Measurements from ENCODE around the gene PSD2. TPM values are rescaled to one million over a fixed set of nuclear protein-coding genes. Genes with fewer than 3 reads are reported as not detected.
A peak's percentile ranks its signal among the peaks of the same experiment; 100 is the strongest.

PSD2 gene
- total RNA-seq, 1 donor from 2014 or later, result not detected

- no peak for DNase-seq (ENCODE audit: low read depth)
- no peak overlapping the region for H3K4me3 ChIP-seq (ENCODE audit: low read depth, low read length)
- TF ChIP-seq, protein P1, sequence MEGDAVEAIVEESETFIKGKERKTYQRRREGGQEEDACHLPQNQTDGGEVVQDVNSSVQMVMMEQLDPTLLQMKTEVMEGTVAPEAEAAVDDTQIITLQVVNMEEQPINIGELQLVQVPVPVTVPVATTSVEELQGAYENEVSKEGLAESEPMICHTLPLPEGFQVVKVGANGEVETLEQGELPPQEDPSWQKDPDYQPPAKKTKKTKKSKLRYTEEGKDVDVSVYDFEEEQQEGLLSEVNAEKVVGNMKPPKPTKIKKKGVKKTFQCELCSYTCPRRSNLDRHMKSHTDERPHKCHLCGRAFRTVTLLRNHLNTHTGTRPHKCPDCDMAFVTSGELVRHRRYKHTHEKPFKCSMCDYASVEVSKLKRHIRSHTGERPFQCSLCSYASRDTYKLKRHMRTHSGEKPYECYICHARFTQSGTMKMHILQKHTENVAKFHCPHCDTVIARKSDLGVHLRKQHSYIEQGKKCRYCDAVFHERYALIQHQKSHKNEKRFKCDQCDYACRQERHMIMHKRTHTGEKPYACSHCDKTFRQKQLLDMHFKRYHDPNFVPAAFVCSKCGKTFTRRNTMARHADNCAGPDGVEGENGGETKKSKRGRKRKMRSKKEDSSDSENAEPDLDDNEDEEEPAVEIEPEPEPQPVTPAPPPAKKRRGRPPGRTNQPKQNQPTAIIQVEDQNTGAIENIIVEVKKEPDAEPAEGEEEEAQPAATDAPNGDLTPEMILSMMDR (conservative IDR thresholded peaks at IDR 0.05; ENCODE audit: low read depth, low read length), result peak; percentile 38
Measured at GRCh38 chr5:139862803-139863202, 67.2 kb downstream of the PSD2 start.

- no peak for DNase-seq (ENCODE audit: low read depth)
- H3K4me3 ChIP-seq (ENCODE audit: low read depth, low read length), result no peak overlapping the region
- TF ChIP-seq, protein P1 (conservative IDR thresholded peaks at IDR 0.05; ENCODE audit: low read depth, low read length), result no peak
Measured at GRCh38 chr5:139863361-139863760, 67.8 kb downstream of the PSD2 start.

DNA sequence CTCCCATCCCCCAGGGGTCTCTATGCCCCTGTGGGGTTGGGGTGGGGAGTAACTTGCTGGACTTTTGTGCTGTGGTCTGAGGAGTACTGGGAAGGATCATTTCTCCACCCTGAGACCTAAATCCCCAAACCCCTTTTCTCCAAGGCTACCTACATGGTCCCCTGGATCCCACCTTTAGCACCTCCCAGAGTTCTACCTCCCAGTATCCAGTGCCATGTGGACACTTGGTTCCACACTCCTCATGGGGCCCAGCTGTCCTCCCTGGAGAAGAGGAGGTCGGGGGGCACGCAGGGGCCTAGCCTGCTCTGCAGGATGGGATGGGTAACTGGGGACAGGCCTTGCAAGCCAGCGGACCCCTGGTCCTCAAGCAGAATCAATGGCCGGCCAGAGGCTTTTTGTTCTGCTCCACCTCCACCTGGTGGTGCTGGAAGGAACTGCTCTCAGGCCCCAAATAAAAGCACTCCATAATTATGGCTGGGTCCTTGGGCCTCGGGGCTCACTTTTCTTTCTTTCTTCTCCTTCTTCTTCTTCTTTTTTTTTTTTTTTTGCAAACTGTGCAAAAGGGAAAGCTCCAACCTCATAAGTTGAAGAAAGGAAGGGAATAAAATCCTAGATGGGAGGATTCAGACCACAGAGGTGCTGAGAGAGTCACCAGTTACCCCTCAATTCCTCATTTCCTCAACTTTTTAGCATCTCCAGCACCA lies 68.4 kb downstream of the PSD2 start:
- no peak for DNase-seq (ENCODE audit: low read depth)
- H3K4me3 ChIP-seq (ENCODE audit: low read depth, low read length), result no peak overlapping the region
- TF ChIP-seq, protein P1 (conservative IDR thresholded peaks at IDR 0.05; ENCODE audit: low read depth, low read length), result peak; percentile 79

- TF ChIP-seq, protein P1 (conservative IDR thresholded peaks at IDR 0.05; ENCODE audit: low read depth, low read length), result no peak
- no peak overlapping the region for H3K4me3 ChIP-seq (ENCODE audit: low read depth, low read length)
- DNase-seq (ENCODE audit: low read depth), result no peak
Measured at GRCh38 chr5:139864716-139865483, 69.3 kb downstream of the PSD2 start.

DNA sequence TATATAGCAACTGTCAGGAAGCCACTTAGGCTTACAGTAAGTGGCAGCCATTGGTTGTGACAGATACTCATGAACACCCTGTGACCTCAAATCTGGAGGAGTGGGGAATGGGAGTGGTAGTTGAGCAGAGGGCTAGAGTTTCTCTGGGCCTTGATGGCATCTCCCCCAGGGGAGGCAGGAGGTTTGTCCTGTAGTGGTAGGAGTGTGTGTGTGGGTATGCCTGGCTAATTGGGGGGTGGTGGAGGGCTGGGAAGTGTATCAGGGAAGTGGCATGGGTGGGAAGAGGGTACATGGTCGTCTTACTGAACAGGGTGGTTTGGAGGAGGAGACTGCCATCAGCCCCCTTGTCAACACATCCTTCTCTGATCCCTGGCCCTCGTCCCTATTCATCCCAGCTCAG lies 71.5 kb downstream of the PSD2 start:
- H3K4me3 ChIP-seq (ENCODE audit: low read depth, low read length), result no peak overlapping the region
- DNase-seq (ENCODE audit: low read depth), result no peak

DNA sequence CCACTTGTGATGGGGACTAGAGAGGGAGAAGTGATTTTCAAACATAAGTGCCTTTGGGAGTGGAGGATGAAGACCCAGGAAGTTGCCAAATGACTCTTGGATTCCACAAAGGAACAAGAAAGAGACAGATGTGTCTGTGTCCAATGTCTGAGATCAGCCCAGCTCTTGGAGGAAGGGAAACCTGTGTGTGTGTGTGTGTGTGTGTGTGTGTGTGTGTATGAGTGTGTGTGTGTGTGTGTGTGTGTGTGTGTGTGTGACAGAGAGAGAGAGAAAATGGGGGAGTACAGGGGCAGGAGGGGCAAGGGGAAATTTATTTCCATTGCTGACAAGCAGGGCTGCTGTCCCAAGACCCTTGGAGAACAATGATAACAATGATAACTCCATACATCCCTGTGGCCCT lies 72.0 kb downstream of the PSD2 start:
- no peak overlapping the region for H3K4me3 ChIP-seq (ENCODE audit: low read depth, low read length)
- TF ChIP-seq, protein P1 (conservative IDR thresholded peaks at IDR 0.05; ENCODE audit: low read depth, low read length), result no peak
- DNase-seq (ENCODE audit: low read depth), result no peak

More for the DNA sequence above, 71.5 kb downstream of the PSD2 start:
- TF ChIP-seq, protein P1 (conservative IDR thresholded peaks at IDR 0.05; ENCODE audit: low read depth, low read length), result no peak
